Central memory CD4-positive, alpha-beta T cell (primary cell): ENCODE measurements around the gene VWA8.

Source experiments
- DNase-seq: peaks from one replicate; pipeline ENCODE4 v3.0.0; 2022

VWA8 gene

GRCh38 chr13:41609828-41610227, 351.1 kb downstream of the VWA8 start:
- no peak for DNase-seq

DNA sequence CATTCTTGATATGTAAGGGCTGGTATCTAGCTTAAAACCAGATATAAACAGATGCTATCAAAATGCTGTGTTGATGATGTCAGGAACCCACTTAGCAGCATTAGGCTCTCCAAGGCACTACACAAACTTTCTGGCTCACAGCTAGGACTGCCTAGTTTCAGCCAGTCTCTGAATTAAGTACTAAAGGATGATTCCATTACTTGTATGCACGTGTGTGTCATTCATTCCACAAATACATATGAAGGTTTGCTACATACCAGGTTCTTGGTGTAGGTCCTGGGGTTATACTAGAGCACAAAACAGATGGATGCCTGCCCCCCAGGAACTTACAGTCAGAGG, 352.1 kb downstream of the VWA8 start:
- no peak for DNase-seq

DNA sequence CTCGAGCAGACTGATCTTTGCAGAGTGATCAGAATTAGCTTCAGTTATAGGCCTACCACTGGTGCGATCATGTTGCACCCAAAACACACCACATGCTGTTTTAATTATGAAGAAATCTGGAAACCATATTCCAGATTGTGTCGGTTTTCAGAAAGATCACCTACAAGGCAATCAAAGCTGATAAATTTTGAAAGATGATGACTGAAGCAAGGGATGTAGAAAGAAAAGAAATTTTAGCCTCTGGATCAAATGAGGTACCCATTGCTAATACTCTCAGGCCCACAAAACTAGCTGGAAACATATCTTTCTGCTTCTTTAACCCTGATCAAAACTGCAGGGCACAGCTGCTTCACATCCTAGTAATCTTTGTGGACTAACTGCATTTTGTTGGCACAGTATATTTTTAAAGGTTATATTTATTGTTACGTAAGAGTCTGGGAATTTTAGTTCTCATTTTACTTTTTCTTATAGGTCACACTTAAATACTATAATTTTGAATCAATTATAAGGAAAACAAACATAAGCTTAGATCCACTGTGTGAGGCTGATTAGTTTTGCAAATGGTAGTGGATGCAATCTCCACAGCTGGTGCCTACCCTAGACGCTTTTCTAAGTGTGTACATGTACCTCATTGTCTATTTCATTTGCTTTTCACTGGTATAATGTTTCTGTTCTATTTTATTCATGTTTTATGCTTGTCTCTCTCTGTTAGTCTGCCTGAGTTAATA, 352.6 kb downstream of the VWA8 start:
- DNase-seq: no peak

- DNase-seq: no peak
Measured at GRCh38 chr13:41606646-41607045, 354.3 kb downstream of the VWA8 start.

DNA sequence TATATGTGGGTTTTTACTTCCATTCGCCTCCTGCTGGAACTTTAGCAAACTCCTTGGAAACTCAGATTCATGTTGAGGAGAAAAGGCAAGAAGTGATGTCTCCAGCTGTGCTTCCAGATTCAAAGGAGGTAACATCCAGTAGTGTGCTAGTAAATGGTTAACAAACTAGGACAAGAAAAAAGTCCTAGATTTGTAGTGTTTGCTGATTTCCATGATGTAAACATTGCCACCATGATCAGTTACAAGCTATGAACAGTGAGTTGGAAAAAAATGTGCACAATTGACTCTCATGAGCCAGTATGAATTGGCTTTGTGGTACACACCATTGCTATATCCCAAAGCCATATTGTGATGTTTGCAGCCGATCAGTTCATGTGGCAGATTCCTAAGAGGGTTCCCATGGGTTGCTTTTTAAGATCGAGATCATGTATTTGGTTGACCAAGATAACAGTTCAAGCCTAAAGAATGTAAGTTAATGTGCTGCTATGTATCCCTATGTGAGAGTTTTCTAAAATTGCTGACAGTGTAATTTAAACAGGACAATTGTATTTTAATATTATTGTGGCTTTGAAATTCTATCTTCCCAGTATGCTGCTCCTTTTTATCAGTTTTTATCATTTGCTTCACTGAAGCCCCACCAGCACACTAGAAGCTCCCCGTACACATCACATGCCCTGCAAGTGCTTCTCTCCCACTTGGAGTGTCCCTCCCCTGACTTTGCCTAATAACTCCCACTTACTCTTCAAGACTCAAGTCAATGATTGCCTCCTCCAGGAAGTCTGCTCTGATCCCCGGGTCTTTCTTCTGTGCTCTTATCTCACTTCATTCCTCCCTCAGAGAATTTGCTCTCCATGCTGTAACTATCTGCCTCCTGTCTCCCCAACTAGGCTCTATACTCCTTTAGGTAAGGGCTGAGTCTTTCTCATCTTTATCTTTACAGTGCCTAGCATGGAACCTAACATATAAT, 355.3 kb downstream of the VWA8 start:
- DNase-seq: no peak

DNA sequence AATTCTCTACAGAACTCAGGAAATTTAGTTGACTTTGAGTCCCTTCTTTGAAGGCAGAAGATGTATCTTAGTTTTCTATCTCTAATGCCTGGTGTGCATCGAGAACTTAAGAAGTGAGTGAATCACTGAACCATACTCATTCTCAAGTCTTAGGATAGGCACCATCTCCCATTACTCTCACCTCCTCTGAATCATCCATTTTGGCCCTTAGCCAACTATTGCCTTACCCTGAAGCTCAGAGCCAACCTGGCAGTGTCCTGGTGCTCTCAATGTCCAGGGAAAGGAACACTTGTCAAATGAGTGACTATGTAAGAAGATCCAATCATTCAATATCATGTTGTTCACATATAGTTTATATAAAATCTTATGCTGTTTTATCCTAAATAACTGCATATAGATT, 357.0 kb downstream of the VWA8 start:
- DNase-seq: no peak

- no peak for DNase-seq
Measured at GRCh38 chr13:41601718-41602445, 359.0 kb downstream of the VWA8 start.

DNA sequence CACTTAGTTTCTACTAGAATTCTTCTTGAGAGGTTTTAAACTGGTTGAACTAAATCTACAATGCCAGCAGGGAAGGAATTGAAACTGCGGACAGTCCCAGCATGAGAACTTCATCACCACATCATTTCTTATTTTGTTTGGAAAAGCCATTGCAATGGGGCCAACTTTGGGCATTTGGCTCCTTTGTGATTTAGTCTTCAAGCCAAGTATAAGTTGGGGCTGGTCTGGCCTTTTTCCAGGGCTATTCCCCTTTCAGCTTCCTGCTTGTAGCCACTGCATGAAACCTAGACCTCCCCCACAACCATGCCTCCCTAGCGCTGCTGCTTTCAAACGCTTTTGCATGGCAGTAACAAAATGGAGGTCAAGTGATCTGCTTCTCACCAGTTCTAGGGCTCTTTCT, 361.3 kb downstream of the VWA8 start:
- DNase-seq: no peak

DNA sequence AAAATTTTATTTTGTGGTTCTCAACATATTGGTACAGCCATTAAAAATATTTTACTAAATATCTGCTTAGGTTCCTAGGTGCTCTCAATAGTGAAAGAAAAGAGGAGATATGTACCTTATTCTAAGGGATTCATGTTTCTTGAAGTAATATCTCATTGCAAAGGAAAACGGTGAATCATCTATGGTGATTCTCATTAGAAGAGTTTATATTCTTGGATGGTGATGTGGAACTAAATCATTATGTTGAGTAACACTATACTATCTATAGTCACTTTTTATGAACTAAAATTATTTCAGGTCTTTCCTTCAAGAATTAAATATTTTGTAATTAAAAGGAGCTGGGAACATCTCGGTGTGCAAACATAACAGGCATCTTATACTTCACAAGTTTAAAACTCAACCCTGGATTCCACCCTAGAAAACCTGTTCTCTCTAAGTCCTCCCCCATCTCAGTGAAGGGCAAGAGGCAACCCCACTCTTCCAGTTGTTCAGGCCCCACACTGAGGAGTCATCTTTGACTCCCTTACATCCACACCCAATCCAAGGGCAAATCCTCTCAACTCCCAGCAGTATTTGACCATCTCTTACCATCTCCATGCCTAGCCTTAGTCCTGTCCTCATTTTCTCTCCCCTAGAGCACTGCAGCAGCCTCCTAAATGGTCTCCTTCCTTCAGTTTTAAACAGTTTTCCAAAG, 363.4 kb downstream of the VWA8 start:
- no peak for DNase-seq

GRCh38 chr13:41596190-41596589, 364.7 kb downstream of the VWA8 start:
- no peak for DNase-seq

DNA sequence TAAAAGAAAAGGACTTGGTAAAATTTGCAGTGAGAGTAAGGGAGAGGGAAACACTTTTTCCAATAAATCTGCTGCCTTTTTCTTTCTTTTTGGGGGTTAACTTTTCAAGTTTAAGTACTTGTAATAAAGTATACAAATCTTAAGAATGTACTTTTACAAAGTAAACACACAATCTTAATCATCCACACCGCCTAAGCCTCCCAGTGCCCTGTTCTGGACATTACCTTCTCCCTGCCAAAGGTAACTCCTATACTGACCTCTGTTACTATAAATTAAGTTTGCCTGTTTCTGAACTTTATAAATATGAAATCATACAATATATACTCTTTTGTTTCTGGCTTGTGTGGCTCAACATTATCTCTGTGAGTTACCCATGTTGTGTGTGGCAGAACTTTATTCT, 365.6 kb downstream of the VWA8 start:
- DNase-seq: no peak

GRCh38 chr13:41590643-41591042, 370.3 kb downstream of the VWA8 start:
- DNase-seq: no peak

- no peak for DNase-seq
Measured at GRCh38 chr13:41590122-41590521, 370.8 kb downstream of the VWA8 start.

GRCh38 chr13:41589434-41589833, 371.5 kb downstream of the VWA8 start:
- no peak for DNase-seq

- DNase-seq: no peak
Measured at GRCh38 chr13:41588899-41589298, 372.0 kb downstream of the VWA8 start.

DNA sequence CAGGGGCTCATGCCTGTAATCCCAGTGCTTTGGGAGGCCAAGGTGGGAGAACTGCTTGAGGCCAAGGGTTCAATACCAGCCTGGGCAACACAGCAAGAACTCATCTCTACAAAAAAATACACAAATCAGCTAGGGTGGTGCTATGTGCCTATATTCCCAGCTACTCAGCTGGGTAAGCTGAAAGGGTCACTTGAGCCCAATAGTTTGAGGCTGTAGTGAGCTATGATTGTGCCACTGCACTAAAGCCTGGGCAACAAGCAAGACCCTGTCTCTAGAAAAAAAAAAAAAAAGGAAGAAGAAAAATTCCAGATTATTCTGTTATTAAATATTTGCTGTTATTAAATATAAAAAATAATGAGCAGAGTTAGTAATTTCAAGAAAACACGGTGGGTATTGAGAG, 372.5 kb downstream of the VWA8 start:
- DNase-seq: no peak

- peak; percentile 6 for DNase-seq
Measured at GRCh38 chr13:41587490-41587889, 373.4 kb downstream of the VWA8 start.

GRCh38 chr13:41586216-41586615, 374.7 kb downstream of the VWA8 start:
- no peak for DNase-seq

GRCh38 chr13:41582027-41582463, 378.9 kb downstream of the VWA8 start:
- DNase-seq: no peak

DNA sequence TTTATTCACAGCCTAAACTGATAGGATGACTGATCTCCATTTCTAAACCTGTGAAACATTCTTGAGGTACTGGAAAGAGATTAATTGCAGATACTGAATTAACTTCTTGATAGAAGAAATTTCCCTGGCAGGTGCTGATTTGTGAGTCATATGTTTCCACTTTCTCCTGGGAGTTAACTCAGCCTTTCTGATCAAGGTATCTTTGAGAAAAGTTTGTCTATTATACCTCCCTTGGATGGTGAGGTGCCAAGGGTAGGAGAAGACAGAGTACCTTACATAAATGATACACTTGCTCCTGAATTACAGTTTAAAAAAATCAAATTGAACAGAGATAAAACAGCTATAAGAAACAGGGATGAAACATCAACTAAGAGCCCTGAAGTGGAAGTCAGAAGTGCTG, 380.6 kb downstream of the VWA8 start:
- no peak for DNase-seq

GRCh38 chr13:41579881-41580280, 381.0 kb downstream of the VWA8 start:
- no peak for DNase-seq

DNA sequence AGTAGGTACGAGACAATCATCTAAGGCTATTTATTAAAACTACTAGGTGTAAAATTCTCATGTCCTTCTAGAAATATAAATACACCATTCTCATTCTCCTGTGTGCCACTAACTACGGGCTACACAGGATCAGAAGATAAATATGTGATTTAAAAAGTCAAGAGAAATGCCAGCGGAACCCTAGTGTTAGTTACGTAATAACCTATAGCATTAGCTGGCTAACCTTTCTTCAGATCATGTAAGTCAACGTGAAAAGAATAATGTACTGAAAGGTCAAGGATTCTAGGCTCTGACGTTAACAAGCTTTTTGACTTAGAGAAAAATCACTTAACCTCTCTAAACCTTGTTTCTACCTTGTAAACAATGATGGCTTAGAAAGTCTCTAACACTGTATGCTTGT, 381.7 kb downstream of the VWA8 start:
- DNase-seq: no peak

DNA sequence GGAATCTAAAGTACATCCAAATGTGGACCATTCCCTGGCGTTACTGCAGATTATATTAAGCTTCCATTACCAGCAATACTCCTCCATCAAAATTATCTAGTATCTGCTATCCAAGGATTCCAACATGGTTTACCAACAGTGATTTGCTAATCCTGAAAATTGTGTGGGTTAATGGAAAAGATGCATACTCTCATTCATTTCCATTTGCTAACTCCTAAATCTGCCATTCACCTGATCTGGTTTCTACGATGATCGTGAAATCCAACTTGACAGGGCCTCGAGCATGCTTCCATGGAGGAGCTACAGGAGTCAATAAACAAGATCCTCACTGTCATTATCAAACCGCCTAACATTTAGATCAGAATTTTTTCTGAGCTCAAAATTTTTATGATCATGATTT, 382.5 kb downstream of the VWA8 start:
- no peak for DNase-seq
